K562 (cell line): ENCODE data around the gene POLA1. TPM values are rescaled to one million over a fixed set of nuclear protein-coding genes. Genes with fewer than 3 reads are reported as not detected.

Experiments
- ATAC-seq: fragments of 200-7000 bp; cut with Tn5 transposase; 3 replicates; pipeline ENCODE4 v1.9.1; 2020; ENCODE audit warnings: moderate library complexity
- BruUV-seq: library from RNA; stranded (reverse); fragments of 400-500 nt; replicated peaks from 2 replicates; lab custom pipeline; 2021; lab: Mats Ljungman, UMichigan
- CTCF ChIA-PET: fragments of 300-600 bp; formaldehyde crosslinking; extraction: SDS; loops from one replicate; lab custom pipeline; 2021; ENCODE audit warnings: low intra/inter-chr PET ratio; lab: Yijun Ruan, JAX
- POLR2A ChIA-PET: fragments of 300-600, 350-650 bp; sonication (Branson Sonifier 250); formaldehyde crosslinking; extraction: SDS; loops from one replicate; lab custom pipeline; 2021; ENCODE audit warnings: antibody characterized with exemption, inconsistent platforms; lab: Yijun Ruan, JAX
- DNase-seq, 4 experiments: peaks; one replicate each; pipeline versions ENCODE4 v3.0.0 to v3.0.0-alpha.2; 2011 to 2018; ENCODE audit warnings: low spot score in 3 of 4, mixed read lengths in 3 of 4; ENCODE audit errors: extremely low read depth in 1 of 4
- FAIRE-seq: peaks from 2 replicates; lab custom pipeline; 2011; peaks lifted over from hg19 to GRCh38; lab: Jason Lieb, UNC
- H2AFZ ChIP-seq: 2 replicates; pipeline ENCODE4 v1.6.0; 2011; ENCODE audit warnings: low read depth, low read length, control low read depth, inconsistent platforms
- H3K27ac ChIP-seq: fragments of 200-600 bp; 3 replicates; pipeline ENCODE4 v1.8.0; 2011; ENCODE audit warnings: low read depth, mild to moderate bottlenecking, control low read depth, inconsistent platforms, low read length, moderate library complexity, mixed read lengths; ENCODE audit errors: extremely low read depth
- H3K27me3 ChIP-seq, 2 experiments: fragments of 300-600 bp in 1 of 2; 2 replicates in 1 of 2; 3 replicates in 1 of 2; pipeline versions ENCODE4 v1.6.0 to v1.8.0; 2011; ENCODE audit warnings: inconsistent platforms in 2 of 2, low read length in 2 of 2, mild to moderate bottlenecking in 1 of 2, mixed read lengths in 1 of 2, moderate library complexity in 1 of 2; ENCODE audit not compliant: control insufficient read depth in 2 of 2, insufficient read depth in 2 of 2
- H3K36me3 ChIP-seq: fragments of 300-600 bp; 3 replicates; pipeline ENCODE4 v1.8.0; 2011; ENCODE audit warnings: mild to moderate bottlenecking, low read length, inconsistent platforms; ENCODE audit not compliant: control insufficient read depth, insufficient read depth
- H3K4me1 ChIP-seq, 2 experiments: fragments of 200-600 bp in 1 of 2; replicated peaks in 1 of 2; 2 replicates in 1 of 2; 3 replicates in 1 of 2; pipeline versions ENCODE4 v1.5.1 to v1.8.0; 2011; ENCODE audit warnings: inconsistent platforms in 2 of 2, low read length in 2 of 2, mild to moderate bottlenecking in 1 of 2, mixed read lengths in 1 of 2, moderate library complexity in 1 of 2; ENCODE audit not compliant: control insufficient read depth in 2 of 2, insufficient read depth in 2 of 2
- H3K4me2 ChIP-seq: 2 replicates; pipeline ENCODE4 v1.6.1; 2011; ENCODE audit warnings: low read length, control low read depth, inconsistent platforms, mixed read lengths; ENCODE audit not compliant: insufficient read depth
- H3K4me3 ChIP-seq: fragments of 200-600 bp; sonication (generic), shearing (Covaris generic); 2 replicates; pipeline ENCODE4 v1.5.1; 2016; ENCODE audit warnings: control low read depth, inconsistent platforms
- H3K79me2 ChIP-seq: fragments of 200-600 bp; 3 replicates; pipeline ENCODE4 v1.8.0; 2011; ENCODE audit warnings: low read length, inconsistent platforms; ENCODE audit not compliant: control insufficient read depth, insufficient read depth
- H3K9ac ChIP-seq, 2 experiments: 2 replicates each; pipeline versions ENCODE4 v1.6.0 to v1.6.1; 2011; ENCODE audit warnings: low read depth in 2 of 2, low read length in 2 of 2, control low read depth in 1 of 2, inconsistent platforms in 1 of 2, mild to moderate bottlenecking in 1 of 2, mixed read lengths in 1 of 2; ENCODE audit not compliant: insufficient read depth in 1 of 2
- H3K9me1 ChIP-seq: one replicate; pipeline ENCODE4 v1.6.0; 2011; ENCODE audit warnings: inconsistent platforms, mild to moderate bottlenecking, low read length, moderate library complexity; ENCODE audit not compliant: control insufficient read depth, insufficient read depth
- H3K9me3 ChIP-seq: replicated peaks from 2 replicates; pipeline ENCODE4 v1.5.1; 2011; ENCODE audit warnings: low read depth, low read length, inconsistent platforms; ENCODE audit not compliant: control insufficient read depth, insufficient read depth
- H4K20me1 ChIP-seq: replicated peaks from 2 replicates; pipeline ENCODE4 v1.6.1; 2011; ENCODE audit warnings: low read length, inconsistent platforms, mixed read lengths; ENCODE audit not compliant: control insufficient read depth, insufficient read depth
- HDAC6 ChIP-seq: IDR thresholded peaks from 2 replicates; pipeline ENCODE4 v1.6.1; 2012; ENCODE audit warnings: low read depth, mild to moderate bottlenecking, control low read depth, inconsistent platforms, low read length, moderate library complexity
- MCM7 ChIP-seq, 2 experiments: fragments of 450-650 bp; IDR thresholded peaks; 2 replicates each; pipeline ENCODE4 v1.6.1; 2016 to 2018
- POLR2AphosphoS5 ChIP-seq: IDR thresholded peaks from 2 replicates; pipeline ENCODE4 v1.6.1; 2011; ENCODE audit warnings: mild to moderate bottlenecking, low read depth, low read length, moderate library complexity; ENCODE audit not compliant: control insufficient read depth, insufficient read depth
- RBM22 ChIP-seq: fragments of 200-400 bp; formaldehyde crosslinking; IDR thresholded peaks from 2 replicates; pipeline ENCODE4 v1.6.1; 2018; ENCODE audit warnings: low read length, low read depth; ENCODE audit not compliant: poor library complexity, severe bottlenecking
- SIN3B ChIP-seq: fragments of 450-650 bp; IDR thresholded peaks from 2 replicates; pipeline ENCODE4 v1.6.1; 2017; ENCODE audit warnings: low read depth, mild to moderate bottlenecking, moderate library complexity
- YY1 ChIP-seq, 3 experiments: IDR thresholded peaks; 2 replicates each; pipeline ENCODE4 v1.6.1; 2011; ENCODE audit warnings: low read length in 2 of 3, mild to moderate bottlenecking in 2 of 3, moderate library complexity in 2 of 3, borderline replicate concordance in 1 of 3, control low read depth in 1 of 3, low read depth in 1 of 3; ENCODE audit not compliant: insufficient read depth in 3 of 3, insufficient replicate concordance in 2 of 3, control insufficient read depth in 1 of 3, insufficient read length in 1 of 3; ENCODE audit errors: extremely low read depth in 1 of 3
- ZBTB17 ChIP-seq: fragments of 450-650 bp; formaldehyde crosslinking; IDR thresholded peaks from 2 replicates; pipeline ENCODE4 v1.4.0; 2020; ENCODE audit warnings: mild to moderate bottlenecking
- ZNF124 ChIP-seq: sonication (generic); formaldehyde crosslinking; IDR thresholded peaks from 2 replicates; pipeline ENCODE4 v1.8.1; 2022; ENCODE audit warnings: missing genetic modification reagents
- ZNF507 ChIP-seq: conservative IDR thresholded peaks from 2 replicates; pipeline ENCODE4 v1.6.1; 2017; ENCODE audit warnings: missing genetic modification characterization, missing compliant biosample characterization
- ZNF57 ChIP-seq: fragments of 450-650 bp; formaldehyde crosslinking; IDR thresholded peaks from 2 replicates; pipeline ENCODE4 v1.4.0; 2020; ENCODE audit warnings: mild to moderate bottlenecking, moderate library complexity
- ZNF668 ChIP-seq: fragments of 250-450 bp; sonication (Bioruptor Pico); IDR thresholded peaks from 2 replicates; pipeline ENCODE4 v1.8.0; 2022; ENCODE audit warnings: mild to moderate bottlenecking, inconsistent platforms
- WGBS: fragments of 100-300 bp; shearing (Covaris generic); methylation state at CpG from one replicate; pipeline ENCODE4 v1.1.6; 2016; ENCODE audit warnings: low coverage, mixed read lengths; ENCODE audit not compliant: insufficient coverage; ENCODE audit errors: missing lambda C conversion rate; 5-methylcytosine and 5-hydroxymethylcytosine counted together
- in situ Hi-C: fragments of 300-500 bp; cut with MboI; formaldehyde crosslinking; loops from 4 replicates; pipeline ENCODE4 v1.15.0; 2018; ENCODE audit warnings: inconsistent platforms, mixed read lengths
- intact Hi-C: fragments of 100-400 bp; cut with micrococcal nuclease; formaldehyde crosslinking; loops from 2 replicates; pipeline ENCODE4 v1.14.2; 2022
- polyA plus RNA-seq, 8 experiments: library from polyadenylated mRNA; depleted of rRNA in 4 of 8; stranded (reverse) in 5 of 8; unstranded in 3 of 8; fragments of >200 nt; fragmentation: Nextera tagmentation in 2 of 8; fragmentation: Illumina TruSeq in 1 of 8; extraction: Ambion mirVana in 2 of 8; extraction: Trizol in 1 of 8; gene quantifications; 2 replicates each; pipeline versions ENCODE4 v1.2.1 to v1.2.3, GENCODE V29; 2011 to 2014; ENCODE audit warnings: inconsistent platforms in 1 of 8, missing spikeins in 1 of 8
- total RNA-seq, 7 experiments: library from RNA; depleted of rRNA in 6 of 7; stranded (reverse); fragments of >200 nt in 6 of 7; fragmentation: Illumina TruSeq in 2 of 7; extraction: Trizol in 2 of 7; gene quantifications; 2 replicates each; pipeline versions ENCODE4 v1.2.1 to v1.2.3, GENCODE V29; 2011 to 2021; ENCODE audit warnings: low replicate concordance in 1 of 7
- TF ChIP-seq, protein P1 (sequence below): sonication (generic); formaldehyde crosslinking; IDR thresholded peaks from 2 replicates; pipeline ENCODE4 v1.8.0; 2022; ENCODE audit warnings: missing genetic modification reagents, mild to moderate bottlenecking, borderline replicate concordance
- TF ChIP-seq, protein P2 (sequence below): fragments of 450-650 bp; IDR thresholded peaks from 2 replicates; pipeline ENCODE4 v1.6.1; 2017; ENCODE audit warnings: antibody characterized with exemption, mild to moderate bottlenecking
- TF ChIP-seq, protein P3 (sequence below): sonication (generic); formaldehyde crosslinking; IDR thresholded peaks from 2 replicates; pipeline ENCODE4 v1.4.0; 2020; ENCODE audit warnings: mild to moderate bottlenecking, missing genetic modification reagents

Gene POLA1
- total and polyA plus RNA-seq, 9 of the 15 experiments (the other 6 are each of a cell fraction or from before 2014, with no cell fraction given), result 8.6 to 48.4 (median 27.4) TPM

DNA sequence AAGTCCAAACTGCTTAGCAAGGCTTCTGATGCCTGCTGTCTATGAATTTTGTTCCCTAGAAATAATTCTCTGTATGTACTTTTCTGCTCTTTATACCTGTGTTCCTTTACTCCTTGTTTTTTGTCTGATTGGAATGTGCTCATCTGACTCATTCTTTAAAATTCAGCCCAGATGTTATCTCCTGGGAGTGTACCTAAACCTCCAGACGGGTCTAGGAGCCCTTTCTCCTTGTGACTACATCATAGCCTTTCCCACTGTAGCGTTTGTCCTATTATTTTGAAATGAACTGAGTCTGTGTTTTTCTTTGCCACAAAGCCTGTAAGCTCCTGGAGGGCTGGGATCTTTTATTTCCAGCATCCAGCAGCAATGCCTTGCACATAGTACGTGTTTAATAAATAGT is 26.3 kb downstream of the POLA1 start:
- H3K4me3 ChIP-seq, result no peak overlapping the region
- ChIA-PET POLR2A (interaction anchor here (0.7 to 1.2 kb wide), 2 partner anchors 8 to 13 kb away, joined by 3 to 4 read pairs; no protein-coding TSS in a partner anchor), CTCF (no interaction called here)
- no peak overlapping the region for H3K27ac ChIP-seq
- FAIRE-seq (no peak), DNase-seq (no peak), ATAC-seq (no peak)
- no peaks in the 10 kb centered on the region for H3K9me1 ChIP-seq
- H3K9me3 ChIP-seq, result no peaks in the 10 kb centered on the region
- in situ Hi-C loops, result no loop called here
- no TSS peak for BruUV-seq
- H3K4me1 ChIP-seq, result no peaks in the 10 kb centered on the region
- no peak overlapping the region for H3K4me2 ChIP-seq
- H2AFZ ChIP-seq, result no peak overlapping the region
- 57% methylated on average over 3 of the region's 3 CpGs for WGBS
- no peaks in the 10 kb centered on the region for H3K79me2 ChIP-seq
- H3K9ac ChIP-seq, result no peak overlapping the region
- H4K20me1 ChIP-seq, result no peaks in the 10 kb centered on the region
- intact Hi-C loops, result no loop called here
- no peaks in the 10 kb centered on the region for H3K27me3 ChIP-seq
- H3K36me3 ChIP-seq, result peaks cover 94% of the 10 kb centered on the region
- TF ChIP-seq ZNF507 (tag) (no peak), ZNF57 (CRISPR knock-in tag) (no peak), SIN3B (no peak), ZNF668 (CRISPR knock-in tag) (no peak), POLR2AphosphoS5 (no peak), ZBTB17 (CRISPR knock-in tag) (no peak), YY1 (IDR thresholded peaks at IDR 0.05; ENCODE audit: borderline replicate concordance in 1 of 3, control insufficient read depth in 1 of 3, extremely low read depth in 1 of 3, insufficient read depth in 3 of 3, insufficient read length in 1 of 3, insufficient replicate concordance in 2 of 3, low read depth in 1 of 3, low read length in 2 of 3) (no peak), ZNF124 (no peak), MCM7 (IDR thresholded peaks at IDR 0.05) (no peak), RBM22 (no peak), HDAC6 (no peak)
- TF ChIP-seq, protein P1, sequence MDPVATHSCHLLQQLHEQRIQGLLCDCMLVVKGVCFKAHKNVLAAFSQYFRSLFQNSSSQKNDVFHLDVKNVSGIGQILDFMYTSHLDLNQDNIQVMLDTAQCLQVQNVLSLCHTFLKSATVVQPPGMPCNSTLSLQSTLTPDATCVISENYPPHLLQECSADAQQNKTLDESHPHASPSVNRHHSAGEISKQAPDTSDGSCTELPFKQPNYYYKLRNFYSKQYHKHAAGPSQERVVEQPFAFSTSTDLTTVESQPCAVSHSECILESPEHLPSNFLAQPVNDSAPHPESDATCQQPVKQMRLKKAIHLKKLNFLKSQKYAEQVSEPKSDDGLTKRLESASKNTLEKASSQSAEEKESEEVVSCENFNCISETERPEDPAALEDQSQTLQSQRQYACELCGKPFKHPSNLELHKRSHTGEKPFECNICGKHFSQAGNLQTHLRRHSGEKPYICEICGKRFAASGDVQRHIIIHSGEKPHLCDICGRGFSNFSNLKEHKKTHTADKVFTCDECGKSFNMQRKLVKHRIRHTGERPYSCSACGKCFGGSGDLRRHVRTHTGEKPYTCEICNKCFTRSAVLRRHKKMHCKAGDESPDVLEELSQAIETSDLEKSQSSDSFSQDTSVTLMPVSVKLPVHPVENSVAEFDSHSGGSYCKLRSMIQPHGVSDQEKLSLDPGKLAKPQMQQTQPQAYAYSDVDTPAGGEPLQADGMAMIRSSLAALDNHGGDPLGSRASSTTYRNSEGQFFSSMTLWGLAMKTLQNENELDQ (CRISPR knock-in tag), result no peak
- TF ChIP-seq, protein P2, sequence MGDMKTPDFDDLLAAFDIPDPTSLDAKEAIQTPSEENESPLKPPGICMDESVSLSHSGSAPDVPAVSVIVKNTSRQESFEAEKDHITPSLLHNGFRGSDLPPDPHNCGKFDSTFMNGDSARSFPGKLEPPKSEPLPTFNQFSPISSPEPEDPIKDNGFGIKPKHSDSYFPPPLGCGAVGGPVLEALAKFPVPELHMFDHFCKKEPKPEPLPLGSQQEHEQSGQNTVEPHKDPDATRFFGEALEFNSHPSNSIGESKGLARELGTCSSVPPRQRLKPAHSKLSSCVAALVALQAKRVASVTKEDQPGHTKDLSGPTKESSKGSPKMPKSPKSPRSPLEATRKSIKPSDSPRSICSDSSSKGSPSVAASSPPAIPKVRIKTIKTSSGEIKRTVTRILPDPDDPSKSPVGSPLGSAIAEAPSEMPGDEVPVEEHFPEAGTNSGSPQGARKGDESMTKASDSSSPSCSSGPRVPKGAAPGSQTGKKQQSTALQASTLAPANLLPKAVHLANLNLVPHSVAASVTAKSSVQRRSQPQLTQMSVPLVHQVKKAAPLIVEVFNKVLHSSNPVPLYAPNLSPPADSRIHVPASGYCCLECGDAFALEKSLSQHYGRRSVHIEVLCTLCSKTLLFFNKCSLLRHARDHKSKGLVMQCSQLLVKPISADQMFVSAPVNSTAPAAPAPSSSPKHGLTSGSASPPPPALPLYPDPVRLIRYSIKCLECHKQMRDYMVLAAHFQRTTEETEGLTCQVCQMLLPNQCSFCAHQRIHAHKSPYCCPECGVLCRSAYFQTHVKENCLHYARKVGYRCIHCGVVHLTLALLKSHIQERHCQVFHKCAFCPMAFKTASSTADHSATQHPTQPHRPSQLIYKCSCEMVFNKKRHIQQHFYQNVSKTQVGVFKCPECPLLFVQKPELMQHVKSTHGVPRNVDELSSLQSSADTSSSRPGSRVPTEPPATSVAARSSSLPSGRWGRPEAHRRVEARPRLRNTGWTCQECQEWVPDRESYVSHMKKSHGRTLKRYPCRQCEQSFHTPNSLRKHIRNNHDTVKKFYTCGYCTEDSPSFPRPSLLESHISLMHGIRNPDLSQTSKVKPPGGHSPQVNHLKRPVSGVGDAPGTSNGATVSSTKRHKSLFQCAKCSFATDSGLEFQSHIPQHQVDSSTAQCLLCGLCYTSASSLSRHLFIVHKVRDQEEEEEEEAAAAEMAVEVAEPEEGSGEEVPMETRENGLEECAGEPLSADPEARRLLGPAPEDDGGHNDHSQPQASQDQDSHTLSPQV, result no peak
- TF ChIP-seq, protein P3, sequence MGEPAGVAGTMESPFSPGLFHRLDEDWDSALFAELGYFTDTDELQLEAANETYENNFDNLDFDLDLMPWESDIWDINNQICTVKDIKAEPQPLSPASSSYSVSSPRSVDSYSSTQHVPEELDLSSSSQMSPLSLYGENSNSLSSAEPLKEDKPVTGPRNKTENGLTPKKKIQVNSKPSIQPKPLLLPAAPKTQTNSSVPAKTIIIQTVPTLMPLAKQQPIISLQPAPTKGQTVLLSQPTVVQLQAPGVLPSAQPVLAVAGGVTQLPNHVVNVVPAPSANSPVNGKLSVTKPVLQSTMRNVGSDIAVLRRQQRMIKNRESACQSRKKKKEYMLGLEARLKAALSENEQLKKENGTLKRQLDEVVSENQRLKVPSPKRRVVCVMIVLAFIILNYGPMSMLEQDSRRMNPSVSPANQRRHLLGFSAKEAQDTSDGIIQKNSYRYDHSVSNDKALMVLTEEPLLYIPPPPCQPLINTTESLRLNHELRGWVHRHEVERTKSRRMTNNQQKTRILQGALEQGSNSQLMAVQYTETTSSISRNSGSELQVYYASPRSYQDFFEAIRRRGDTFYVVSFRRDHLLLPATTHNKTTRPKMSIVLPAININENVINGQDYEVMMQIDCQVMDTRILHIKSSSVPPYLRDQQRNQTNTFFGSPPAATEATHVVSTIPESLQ (CRISPR knock-in tag), result no peak
